A549 (cell line): ENCODE data around the gene USP4. TPM values are rescaled to one million over a fixed set of nuclear protein-coding genes. Genes with fewer than 3 reads are reported as not detected.

Experiments used
- ATAC-seq, 2 experiments: fragments of 200-7000 bp in 1 of 2; fragments of >200 bp in 1 of 2; cut with Nextera tagmentation in 1 of 2; cut with Tn5 transposase in 1 of 2; 3 replicates each; pipeline versions ENCODE4 v1.8.0 to v1.9.1; 2018 to 2020; ENCODE audit warnings: mild to moderate bottlenecking in 1 of 2, moderate library complexity in 1 of 2
- CTCF ChIA-PET: fragments of 300-600 bp; sonication (Branson Sonifier 250); formaldehyde crosslinking; extraction: SDS; loops from one replicate; lab custom pipeline; 2021; ENCODE audit warnings: antibody characterized with exemption, inconsistent platforms; lab: Yijun Ruan, JAX
- POLR2A ChIA-PET: fragments of 350-600 bp; formaldehyde crosslinking; extraction: SDS; loops from one replicate; lab custom pipeline; 2021; ENCODE audit warnings: antibody characterized with exemption, inconsistent platforms; lab: Yijun Ruan, JAX
- DNase-seq, 2 experiments: peaks; one replicate each; pipeline versions ENCODE4 v3.0.0 to v3.0.0-alpha.2; 2011 to 2016; ENCODE audit warnings: low read depth in 1 of 2, low spot score in 1 of 2
- FAIRE-seq: peaks from 2 replicates; lab custom pipeline; 2011; peaks lifted over from hg19 to GRCh38; lab: Jason Lieb, UNC
- H3K27ac ChIP-seq, 2 experiments: fragments of >200 bp; sonication (Bioruptor Twin); formaldehyde crosslinking; 3 replicates each; pipeline ENCODE4 v1.5.1; 2016 to 2017
- H3K4me1 ChIP-seq: fragments of >200 bp; sonication (Bioruptor Twin); formaldehyde crosslinking; 3 replicates; pipeline ENCODE4 v1.6.1; 2016
- H3K4me2 ChIP-seq: fragments of >200 bp; sonication (Bioruptor Twin); formaldehyde crosslinking; 3 replicates; pipeline ENCODE4 v1.6.1; 2016
- H3K4me3 ChIP-seq: fragments of >200 bp; sonication (Bioruptor Twin); formaldehyde crosslinking; 3 replicates; pipeline ENCODE4 v1.5.1; 2016
- H3K9me3 ChIP-seq: fragments of >200 bp; sonication (Bioruptor Twin); formaldehyde crosslinking; 3 replicates; pipeline ENCODE4 v1.6.1; 2016
- CEBPB ChIP-seq, 2 experiments: fragments of >200 bp in 1 of 2; sonication (Bioruptor Twin) in 1 of 2; formaldehyde crosslinking in 1 of 2; IDR thresholded peaks; 2 replicates each; pipeline ENCODE4 v1.6.1; 2012 to 2016
- CTCF ChIP-seq: fragments of >200 bp; sonication (Bioruptor Twin); formaldehyde crosslinking; IDR thresholded peaks from 3 replicates; pipeline ENCODE4 v1.5.1; 2016
- EHF ChIP-seq: fragments of 250-450 bp; sonication (Bioruptor Pico); IDR thresholded peaks from 2 replicates; pipeline ENCODE4 v1.5.0; 2020; ENCODE audit warnings: mild to moderate bottlenecking
- EHMT2 ChIP-seq: fragments of 200-600 bp; sonication (generic); IDR thresholded peaks from 2 replicates; pipeline ENCODE4 v1.6.1; 2016; ENCODE audit warnings: antibody characterized with exemption, low read depth, mild to moderate bottlenecking, moderate library complexity
- ELK1 ChIP-seq: fragments of 150-350 bp; IDR thresholded peaks from 2 replicates; pipeline ENCODE4 v1.6.1; 2014; ENCODE audit warnings: low read depth, mild to moderate bottlenecking, low read length
- FOSL2 ChIP-seq, 2 experiments: fragments of 450-650 bp in 1 of 2; fragments of >200 bp in 1 of 2; sonication (Bioruptor Twin) in 1 of 2; formaldehyde crosslinking; IDR thresholded peaks; 2 replicates each; pipeline versions ENCODE4 v1.5.0 to v1.6.1; 2016 to 2020; ENCODE audit warnings: mild to moderate bottlenecking in 1 of 2, moderate library complexity in 1 of 2
- GATA3 ChIP-seq: IDR thresholded peaks from 2 replicates; pipeline ENCODE4 v1.6.1; 2012; ENCODE audit warnings: borderline replicate concordance
- HOXA7 ChIP-seq: fragments of 250-450 bp; sonication (Bioruptor Pico); IDR thresholded peaks from 2 replicates; pipeline ENCODE4 v1.5.0; 2020; ENCODE audit warnings: mild to moderate bottlenecking, moderate library complexity
- HOXB5 ChIP-seq: fragments of 250-450 bp; sonication (Bioruptor Pico); IDR thresholded peaks from 2 replicates; pipeline ENCODE4 v1.5.0; 2020; ENCODE audit warnings: mild to moderate bottlenecking, moderate library complexity
- KDM1A ChIP-seq: fragments of 200-600 bp; sonication (generic); IDR thresholded peaks from 2 replicates; pipeline ENCODE4 v1.6.1; 2016; ENCODE audit warnings: low read depth, mild to moderate bottlenecking
- NFE2L2 ChIP-seq: fragments of 150-350 bp; conservative IDR thresholded peaks from 2 replicates; pipeline ENCODE4 v1.6.1; 2014; ENCODE audit warnings: low read length
- POLR2A ChIP-seq: IDR thresholded peaks from 2 replicates; pipeline ENCODE4 v1.6.1; 2012; ENCODE audit warnings: mild to moderate bottlenecking, low read length
- RCOR1 ChIP-seq: fragments of 150-350 bp; IDR thresholded peaks from 2 replicates; pipeline ENCODE4 v1.6.1; 2014; ENCODE audit warnings: antibody characterized with exemption, low read length, low read depth
- RFX5 ChIP-seq: fragments of 450-650 bp; IDR thresholded peaks from 2 replicates; pipeline ENCODE4 v1.7.1; 2014; ENCODE audit warnings: antibody characterized with exemption, mild to moderate bottlenecking, moderate library complexity
- TP53 ChIP-seq: fragments of 250-450 bp; sonication (Bioruptor Pico); IDR thresholded peaks from 2 replicates; pipeline ENCODE4 v1.5.0; 2021; ENCODE audit warnings: mild to moderate bottlenecking, moderate library complexity
- ZC3H11A ChIP-seq: fragments of 450-650 bp; IDR thresholded peaks from 2 replicates; pipeline ENCODE4 v1.6.1; 2014; ENCODE audit warnings: antibody characterized with exemption, mild to moderate bottlenecking
- ZSCAN20 ChIP-seq: fragments of 250-450 bp; sonication (Bioruptor Pico); IDR thresholded peaks from 2 replicates; pipeline ENCODE4 v1.8.0; 2022; ENCODE audit warnings: mild to moderate bottlenecking, moderate library complexity
- WGBS: methylation state at CpG from one replicate; pipeline ENCODE4 v1.1.6; 2017; ENCODE audit errors: missing lambda C conversion rate; 5-methylcytosine and 5-hydroxymethylcytosine counted together
- polyA plus RNA-seq, 4 experiments: library from polyadenylated mRNA; depleted of rRNA in 3 of 4; stranded (reverse); fragments of >200 nt; fragmentation: RNase III in 1 of 4; extraction: RNeasy Plus Mini Kit Qiagen cat#74134 plus additional on column Dnase treatment in 1 of 4; gene quantifications; 2 replicates in 3 of 4; 3 replicates in 1 of 4; pipeline ENCODE4 v1.2.3, GENCODE V29; 2011 to 2017
- TF ChIP-seq, protein P1 (sequence below): fragments of 450-650 bp; IDR thresholded peaks from 2 replicates; pipeline ENCODE4 v1.6.1; 2014; ENCODE audit warnings: antibody characterized with exemption
- TF ChIP-seq, protein P2 (sequence below): IDR thresholded peaks from 2 replicates; pipeline ENCODE4 v1.6.1; 2012

USP4 gene
- polyA plus RNA-seq, 2 of the 4 experiments (the other 2 are of a cell fraction), result 12.9 to 23.7 TPM

DNA sequence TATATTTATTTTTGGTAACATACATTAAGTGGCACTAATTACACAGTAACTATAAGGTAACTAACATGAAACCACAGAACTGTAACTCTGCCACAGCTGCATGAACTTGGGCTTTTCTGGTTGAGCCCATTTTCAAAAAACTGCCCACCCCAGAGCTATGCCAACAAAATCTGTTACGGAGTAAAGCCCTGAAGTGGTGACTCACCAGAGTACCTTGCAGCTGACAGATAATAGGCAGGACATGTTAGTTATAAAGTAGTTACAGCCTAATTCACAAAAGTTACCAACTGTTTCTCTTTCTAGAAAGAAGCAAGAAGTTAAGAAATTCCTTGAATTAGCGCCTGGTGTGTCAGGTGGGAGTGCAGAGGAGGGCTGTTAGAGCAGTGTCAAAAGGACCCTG, 19.8 kb upstream of the USP4 start:
- no peak overlapping the region for H3K4me3 ChIP-seq
- DNase-seq, result no peak
- TF ChIP-seq RCOR1 (no peak), RFX5 (no peak), FOSL2 (IDR thresholded peaks at IDR 0.05) (no peak), FOSL2 (CRISPR knock-in tag; IDR thresholded peaks at IDR 0.05) (peak; percentile 40; the same call in 1 of the 2 replicates), HOXB5 (CRISPR knock-in tag) (no peak)
- TF ChIP-seq, protein P1, sequence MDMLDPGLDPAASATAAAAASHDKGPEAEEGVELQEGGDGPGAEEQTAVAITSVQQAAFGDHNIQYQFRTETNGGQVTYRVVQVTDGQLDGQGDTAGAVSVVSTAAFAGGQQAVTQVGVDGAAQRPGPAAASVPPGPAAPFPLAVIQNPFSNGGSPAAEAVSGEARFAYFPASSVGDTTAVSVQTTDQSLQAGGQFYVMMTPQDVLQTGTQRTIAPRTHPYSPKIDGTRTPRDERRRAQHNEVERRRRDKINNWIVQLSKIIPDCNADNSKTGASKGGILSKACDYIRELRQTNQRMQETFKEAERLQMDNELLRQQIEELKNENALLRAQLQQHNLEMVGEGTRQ, result no peak
- H3K27ac ChIP-seq, result peak overlapping the region; percentile 87 to 99; a peak in 4 of 6 replicates
- ATAC-seq, result no peak
- ChIA-PET CTCF (interaction anchor here (1.0 to 1.7 kb wide), 3 partner anchors 13 to 20 kb away, joined by 4 to 6 read pairs (median 4); partner anchors contain the start of gene USP4), POLR2A (interaction anchor here (1.1 to 2.9 kb wide), 5 partner anchors 10 to 90 kb away, joined by 3 to 17 read pairs (median 4); partner anchors contain the start of genes RHOA, TCTA and USP4)
- peak overlapping the region; percentile 85; the same call in 2 of the 3 replicates for H3K4me2 ChIP-seq
- H3K9me3 ChIP-seq, result no peaks in the 10 kb centered on the region
- peaks cover 18% of the 10 kb centered on the region; the same call in 2 of the 3 replicates for H3K4me1 ChIP-seq
- 80% methylated on average over 2 of the region's 2 CpGs for WGBS
- no peak for FAIRE-seq

DNA sequence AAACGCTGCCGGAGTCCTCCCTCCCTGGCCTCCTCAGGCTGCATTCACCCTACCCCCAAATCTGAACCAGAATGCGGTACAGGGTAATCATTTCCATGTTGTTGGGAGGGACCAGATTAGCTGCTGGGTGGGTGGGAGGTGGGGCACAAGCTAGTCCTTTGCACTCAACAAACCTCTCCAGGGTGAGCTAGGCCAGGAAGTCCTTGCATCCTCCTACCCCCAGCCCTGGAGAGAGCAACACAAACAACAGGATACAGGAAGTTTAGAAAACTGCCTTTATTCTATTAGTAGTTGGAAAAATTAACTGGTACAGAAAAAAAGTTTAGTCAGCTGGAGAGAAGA, 19.0 kb upstream of the USP4 start:
- TF ChIP-seq KDM1A (no peak), NFE2L2 (no peak), ZSCAN20 (CRISPR knock-in tag) (no peak), ELK1 (no peak), POLR2A (no peak), EHMT2 (no peak), CEBPB (IDR thresholded peaks at IDR 0.05) (no peak), GATA3 (no peak), CTCF (no peak), TP53 (CRISPR knock-in tag) (no peak), ZC3H11A (no peak), HOXA7 (no peak), EHF (CRISPR knock-in tag) (no peak)
- TF ChIP-seq, protein P2, sequence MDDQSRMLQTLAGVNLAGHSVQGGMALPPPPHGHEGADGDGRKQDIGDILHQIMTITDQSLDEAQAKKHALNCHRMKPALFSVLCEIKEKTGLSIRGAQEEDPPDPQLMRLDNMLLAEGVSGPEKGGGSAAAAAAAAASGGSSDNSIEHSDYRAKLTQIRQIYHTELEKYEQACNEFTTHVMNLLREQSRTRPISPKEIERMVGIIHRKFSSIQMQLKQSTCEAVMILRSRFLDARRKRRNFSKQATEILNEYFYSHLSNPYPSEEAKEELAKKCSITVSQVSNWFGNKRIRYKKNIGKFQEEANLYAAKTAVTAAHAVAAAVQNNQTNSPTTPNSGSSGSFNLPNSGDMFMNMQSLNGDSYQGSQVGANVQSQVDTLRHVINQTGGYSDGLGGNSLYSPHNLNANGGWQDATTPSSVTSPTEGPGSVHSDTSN, result no peak
- TF ChIP-seq, all 56 proteins: peak for 0
- peak in 1 of 2 experiments; percentile 29; a peak in 2 of 6 replicates for ATAC-seq
- peaks cover 18% of the 10 kb centered on the region; the same call in 2 of the 3 replicates for H3K4me1 ChIP-seq
- H3K4me3 ChIP-seq, result peak overlapping the region; percentile 67
- H3K9me3 ChIP-seq, result no peaks in the 10 kb centered on the region
- ChIA-PET CTCF (interaction anchor here (1.0 to 1.7 kb wide), 2 partner anchors 14 to 19 kb away, joined by 4 to 6 read pairs; partner anchors contain the start of gene USP4), POLR2A (interaction anchor here (0.7 to 2.9 kb wide), 9 partner anchors 11 to 265 kb away, joined by 3 to 17 read pairs (median 4); partner anchors contain the start of genes DAG1, NICN1, QRICH1 and RHOA)
- no peak for FAIRE-seq
- DNase-seq, result no peak
- H3K4me2 ChIP-seq, result peak overlapping the region; percentile 85
- peak overlapping the region; percentile 87 to 99 for H3K27ac ChIP-seq
- WGBS, result 20% methylated on average over 1 of the region's 3 CpGs
